Tibial nerve (tissue), 4 donors: Measurements from ENCODE around the gene RASSF8. TPM values are rescaled to one million over a fixed set of nuclear protein-coding genes. Genes with fewer than 3 reads are reported as not detected.

Experiments used
- DNase-seq, 2 donors: peaks; one replicate each; pipeline ENCODE4 v3.0.0-alpha.2; 2019; ENCODE audit warnings: low spot score in 2 of 2
- H3K27ac ChIP-seq, 4 donors: fragments of 200-600 bp; sonication (generic) in 3 of 4; one replicate each; pipeline ENCODE4 v1.5.1; 2017 to 2019; ENCODE audit warnings: mild to moderate bottlenecking in 1 of 4
- H3K27me3 ChIP-seq, 2 donors: fragments of 200-600 bp; sonication (generic) in 1 of 2; one replicate each; pipeline versions ENCODE4 v1.5.1 to v1.6.0; 2017 to 2019
- H3K36me3 ChIP-seq, 3 donors: fragments of 200-600 bp; sonication (generic); one replicate each; pipeline ENCODE4 v1.5.1; 2018 to 2019
- H3K4me1 ChIP-seq, 4 donors: fragments of 200-600 bp; sonication (generic) in 3 of 4; one replicate each; pipeline ENCODE4 v1.5.1; 2017 to 2019
- H3K4me3 ChIP-seq, 4 donors: fragments of 200-600 bp; sonication (generic) in 3 of 4; one replicate each; pipeline ENCODE4 v1.5.1; 2017 to 2019; ENCODE audit warnings: mild to moderate bottlenecking in 1 of 4, moderate library complexity in 1 of 4
- H3K9me3 ChIP-seq, 4 donors: fragments of 200-600 bp; sonication (generic) in 3 of 4; one replicate each; pipeline ENCODE4 v1.5.1; 2017 to 2019
- CTCF ChIP-seq, 5 experiments: fragments of 200-600 bp in 3 of 5; fragments of 450-650 bp in 2 of 5; sonication (generic) in 3 of 5; IDR thresholded peaks; one replicate each; pipeline ENCODE4 v1.5.1; 2016 to 2019; ENCODE audit warnings: antibody characterized with exemption in 5 of 5, mild to moderate bottlenecking in 3 of 5, moderate library complexity in 2 of 5
- EP300 ChIP-seq, 2 donors: sonication (generic); formaldehyde crosslinking; IDR thresholded peaks; one replicate each; pipeline ENCODE4 v1.6.1; 2017; ENCODE audit warnings: antibody characterized with exemption in 2 of 2, mild to moderate bottlenecking in 1 of 2
- POLR2A ChIP-seq, 2 donors: fragments of 450-650 bp; IDR thresholded peaks; one replicate each; pipeline ENCODE4 v1.6.1; 2017; ENCODE audit warnings: antibody characterized with exemption in 2 of 2, mild to moderate bottlenecking in 2 of 2, moderate library complexity in 2 of 2
- WGBS, 2 donors: methylation state at CpG; one replicate each; pipeline ENCODE4 v1.1.5; 2018; 5-methylcytosine and 5-hydroxymethylcytosine counted together
- total RNA-seq, 4 donors: library from RNA; depleted of rRNA; stranded (reverse); fragments of >200 nt; gene quantifications; one replicate each; pipeline ENCODE4 v1.1.0, GENCODE V29; 2016

RASSF8 gene
- total RNA-seq, 4 donors from 2014 or later, result 42.9 to 87.2 (median 76.1) TPM

GRCh38 chr12:26021534-26021933, 63.1 kb downstream of the RASSF8 start:
- no peaks in the 10 kb centered on the region for H3K27me3 ChIP-seq
- H3K36me3 ChIP-seq, result no peaks in the 10 kb centered on the region
- H3K27ac ChIP-seq, result no peak overlapping the region
- TF ChIP-seq POLR2A (IDR thresholded peaks at IDR 0.05) (no peak), CTCF (IDR thresholded peaks at IDR 0.05) (no peak), EP300 (IDR thresholded peaks at IDR 0.05) (no peak)
- no peak overlapping the region for H3K4me3 ChIP-seq
- H3K9me3 ChIP-seq, result no peaks in the 10 kb centered on the region
- WGBS, 2 donors, result 77 to 90% methylated on average over 2 of the region's 2 CpGs
- H3K4me1 ChIP-seq, result peaks cover 0 to 23% (median 2%) of the 10 kb centered on the region in 4 donors
- no peak for DNase-seq

DNA sequence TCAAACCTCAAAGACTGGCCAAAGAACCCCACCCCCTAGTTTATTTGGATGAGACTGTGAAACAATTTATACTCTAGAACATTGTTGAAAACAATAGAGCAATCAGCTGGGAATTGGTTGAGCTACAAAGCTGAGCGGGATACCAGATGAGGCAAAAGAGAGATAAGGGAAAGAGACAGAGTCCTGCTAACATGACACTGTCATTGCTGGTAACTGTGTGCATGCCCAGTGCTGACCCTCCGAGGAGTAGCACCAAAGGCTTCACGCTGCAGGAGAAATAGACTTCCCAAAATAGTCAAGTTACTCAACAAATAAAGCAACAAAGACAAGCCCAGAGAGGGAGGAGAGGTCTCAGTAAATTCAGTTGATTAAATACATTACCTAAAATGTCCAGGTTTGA, 63.6 kb downstream of the RASSF8 start:
- Histone ChIP-seq H3K27ac (no peak overlapping the region), H3K9me3 (no peaks in the 10 kb centered on the region), H3K4me3 (no peak overlapping the region), H3K27me3 (no peaks in the 10 kb centered on the region), H3K36me3 (no peaks in the 10 kb centered on the region), H3K4me1 (peaks cover 0 to 20% (median 2%) of the 10 kb centered on the region in 4 donors)
- WGBS, 2 donors, result 91 to 92% methylated on average over 3 of the region's 3 CpGs
- DNase-seq, result no peak
- TF ChIP-seq CTCF (IDR thresholded peaks at IDR 0.05) (no peak), EP300 (IDR thresholded peaks at IDR 0.05) (no peak), POLR2A (IDR thresholded peaks at IDR 0.05) (no peak)

- no peak overlapping the region for H3K4me3 ChIP-seq
- no peaks in the 10 kb centered on the region for H3K36me3 ChIP-seq
- no peaks in the 10 kb centered on the region for H3K9me3 ChIP-seq
- no peaks in the 10 kb centered on the region for H3K27me3 ChIP-seq
- TF ChIP-seq CTCF (IDR thresholded peaks at IDR 0.05) (no peak), POLR2A (IDR thresholded peaks at IDR 0.05) (no peak), EP300 (IDR thresholded peaks at IDR 0.05) (no peak)
- WGBS, 2 donors, result 100% methylated on average over 1 of the region's 1 CpG
- H3K4me1 ChIP-seq, result peaks cover 0 to 46% (median 0%) of the 10 kb centered on the region in 4 donors
- no peak overlapping the region for H3K27ac ChIP-seq
- DNase-seq, result no peak
Measured at GRCh38 chr12:26026713-26027112, 68.2 kb downstream of the RASSF8 start.

DNA sequence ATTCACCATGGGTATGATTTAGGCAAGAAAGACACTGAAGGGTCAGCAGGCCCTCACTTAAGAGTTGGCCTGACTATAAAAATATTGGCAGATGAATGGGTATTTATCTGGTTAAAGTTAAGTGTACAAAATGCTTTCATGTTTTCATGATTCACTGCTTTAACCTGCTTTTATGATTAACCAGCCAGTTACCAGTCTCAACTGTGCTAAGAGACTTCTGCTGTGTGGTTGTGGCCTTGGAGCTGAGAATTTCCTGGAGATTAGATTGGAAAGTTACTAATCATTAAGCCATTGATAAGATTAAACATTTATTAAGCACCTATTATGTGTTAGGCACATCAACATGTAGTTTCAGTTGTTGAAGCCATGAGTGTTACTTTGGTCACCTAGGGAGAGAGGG, 68.9 kb downstream of the RASSF8 start:
- Histone ChIP-seq H3K36me3 (no peaks in the 10 kb centered on the region), H3K27me3 (no peaks in the 10 kb centered on the region), H3K27ac (no peak overlapping the region), H3K4me3 (no peak overlapping the region), H3K4me1 (peaks cover 0 to 46% (median 3%) of the 10 kb centered on the region in 4 donors), H3K9me3 (no peaks in the 10 kb centered on the region)
- no peak for TF ChIP-seq POLR2A (IDR thresholded peaks at IDR 0.05)
- TF ChIP-seq CTCF (IDR thresholded peaks at IDR 0.05), result no peak
- no peak for TF ChIP-seq EP300 (IDR thresholded peaks at IDR 0.05)
- no peak for DNase-seq

DNA sequence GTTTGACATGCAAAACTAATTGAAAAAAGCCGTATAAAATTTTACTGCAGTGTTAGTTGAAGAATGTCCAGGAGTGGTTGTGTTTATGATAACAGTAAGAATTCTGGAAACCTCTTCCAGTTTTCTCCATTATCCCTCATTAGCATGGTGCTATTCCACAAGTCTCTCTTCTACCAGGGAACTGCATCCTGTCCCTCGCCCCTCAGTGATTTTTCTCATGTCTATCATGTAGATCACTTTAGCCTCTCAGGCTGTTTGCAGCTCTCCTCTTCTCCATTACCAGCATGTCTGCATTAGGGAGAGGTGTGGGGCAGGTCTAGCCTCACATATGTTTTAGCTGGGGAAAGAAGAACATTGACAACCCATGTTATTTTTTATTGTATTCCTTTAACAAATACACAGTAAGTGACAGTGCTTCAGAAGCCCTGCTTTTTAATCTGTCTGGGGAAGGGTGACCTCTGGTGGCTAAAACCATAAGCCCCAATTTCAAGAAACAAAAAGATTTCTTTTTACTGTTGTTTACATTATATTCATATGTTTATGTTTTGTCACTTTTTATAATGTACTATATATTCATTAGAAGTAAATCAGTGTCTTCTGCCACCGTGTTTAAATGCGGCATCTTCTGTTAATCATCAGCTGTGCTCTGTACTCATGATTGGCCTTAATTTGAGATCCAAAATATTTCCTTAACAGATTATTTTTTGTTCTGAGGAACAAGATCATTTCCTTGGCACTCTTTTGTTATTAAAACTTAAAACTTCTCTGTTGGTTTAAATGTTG, 70.7 kb downstream of the RASSF8 start:
- Histone ChIP-seq H3K4me3 (no peak overlapping the region), H3K36me3 (no peaks in the 10 kb centered on the region), H3K27me3 (no peaks in the 10 kb centered on the region), H3K4me1 (peaks cover 0 to 63% (median 7%) of the 10 kb centered on the region in 4 donors), H3K9me3 (no peaks in the 10 kb centered on the region), H3K27ac (peak overlapping the region in 2 of 4 donors; percentile 7 to 68)
- 42 to 49% methylated on average over 4 of the region's 4 CpGs for WGBS, 2 donors
- TF ChIP-seq POLR2A (IDR thresholded peaks at IDR 0.05) (no peak), CTCF (IDR thresholded peaks at IDR 0.05) (peak; percentile 62 to 80 (median 78)), EP300 (IDR thresholded peaks at IDR 0.05) (peak in 1 of 2 donors; percentile 11)
- DNase-seq, result peak in 1 of 2 donors; percentile 54
